ENCODE measurements around the gene SPPL3. TPM values are rescaled to one million over a fixed set of nuclear protein-coding genes. Genes with fewer than 3 reads are reported as not detected.

SPPL3 gene
- total RNA-seq, 1 donor from 2014 or later, result 20.4 TPM

- Histone ChIP-seq H3K4me3 (no peak overlapping the region), H3K36me3 (no peaks in the 10 kb centered on the region), H3K9me3 (no peaks in the 10 kb centered on the region), H3K4me1 (no peaks in the 10 kb centered on the region), H3K27ac (no peak overlapping the region), H3K27me3 (no peaks in the 10 kb centered on the region)
- DNase-seq (ENCODE audit: low spot score in 2 of 2), result no peak
- TF ChIP-seq, protein P1, sequence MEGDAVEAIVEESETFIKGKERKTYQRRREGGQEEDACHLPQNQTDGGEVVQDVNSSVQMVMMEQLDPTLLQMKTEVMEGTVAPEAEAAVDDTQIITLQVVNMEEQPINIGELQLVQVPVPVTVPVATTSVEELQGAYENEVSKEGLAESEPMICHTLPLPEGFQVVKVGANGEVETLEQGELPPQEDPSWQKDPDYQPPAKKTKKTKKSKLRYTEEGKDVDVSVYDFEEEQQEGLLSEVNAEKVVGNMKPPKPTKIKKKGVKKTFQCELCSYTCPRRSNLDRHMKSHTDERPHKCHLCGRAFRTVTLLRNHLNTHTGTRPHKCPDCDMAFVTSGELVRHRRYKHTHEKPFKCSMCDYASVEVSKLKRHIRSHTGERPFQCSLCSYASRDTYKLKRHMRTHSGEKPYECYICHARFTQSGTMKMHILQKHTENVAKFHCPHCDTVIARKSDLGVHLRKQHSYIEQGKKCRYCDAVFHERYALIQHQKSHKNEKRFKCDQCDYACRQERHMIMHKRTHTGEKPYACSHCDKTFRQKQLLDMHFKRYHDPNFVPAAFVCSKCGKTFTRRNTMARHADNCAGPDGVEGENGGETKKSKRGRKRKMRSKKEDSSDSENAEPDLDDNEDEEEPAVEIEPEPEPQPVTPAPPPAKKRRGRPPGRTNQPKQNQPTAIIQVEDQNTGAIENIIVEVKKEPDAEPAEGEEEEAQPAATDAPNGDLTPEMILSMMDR (IDR thresholded peaks at IDR 0.05), result no peak
- intact Hi-C loops (cut with DNase I), result no loop called here
Observed at GRCh38 chr12:120882055-120882555, 22.1 kb downstream of the SPPL3 start.

DNA sequence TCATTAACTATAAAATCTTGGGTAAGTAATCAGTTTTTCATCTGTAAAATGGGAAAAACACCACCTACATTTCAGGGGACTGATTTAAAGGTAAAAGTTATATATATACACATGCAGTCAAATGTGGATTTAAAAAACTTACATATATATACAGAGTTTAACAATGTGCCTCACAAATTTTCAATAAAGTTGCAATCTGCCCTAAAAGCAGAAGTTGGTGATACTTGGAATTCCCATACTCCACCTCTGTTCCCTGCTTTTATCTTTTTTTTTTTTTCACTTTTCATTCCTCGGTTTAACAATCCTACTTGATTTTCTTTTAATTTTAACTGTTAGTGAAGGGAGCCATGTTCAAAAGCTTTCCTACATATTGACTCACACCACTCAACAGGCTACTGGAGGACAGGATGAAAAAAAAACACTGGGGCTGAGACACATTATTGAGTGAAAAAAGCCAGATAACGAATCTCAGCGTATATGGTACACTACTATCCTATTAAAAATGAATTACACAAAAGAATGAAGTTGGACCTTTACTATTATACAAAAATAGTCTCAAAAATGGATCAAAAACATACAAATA lies 24.3 kb downstream of the SPPL3 start:
- Histone ChIP-seq H3K9me3 (no peaks in the 10 kb centered on the region), H3K4me3 (no peak overlapping the region), H3K36me3 (no peaks in the 10 kb centered on the region), H3K27ac (no peak overlapping the region), H3K27me3 (no peaks in the 10 kb centered on the region), H3K4me1 (no peaks in the 10 kb centered on the region)
- intact Hi-C loops (cut with DNase I), result no loop called here
- DNase-seq (ENCODE audit: low spot score in 2 of 2), result no peak
- TF ChIP-seq, protein P1 (IDR thresholded peaks at IDR 0.05), result no peak

GRCh38 chr12:120879102-120879501 lies 25.1 kb downstream of the SPPL3 start:
- H3K4me3 ChIP-seq, result no peak overlapping the region
- H3K27ac ChIP-seq, result no peak overlapping the region
- intact Hi-C loops (cut with DNase I), result no loop called here
- H3K9me3 ChIP-seq, result no peaks in the 10 kb centered on the region
- H3K36me3 ChIP-seq, result no peaks in the 10 kb centered on the region
- no peak for DNase-seq (ENCODE audit: low spot score in 2 of 2)
- no peaks in the 10 kb centered on the region for H3K27me3 ChIP-seq
- peaks cover 0 to 3% of the 10 kb centered on the region in 2 donors for H3K4me1 ChIP-seq
- TF ChIP-seq, protein P1 (IDR thresholded peaks at IDR 0.05), result no peak

DNA sequence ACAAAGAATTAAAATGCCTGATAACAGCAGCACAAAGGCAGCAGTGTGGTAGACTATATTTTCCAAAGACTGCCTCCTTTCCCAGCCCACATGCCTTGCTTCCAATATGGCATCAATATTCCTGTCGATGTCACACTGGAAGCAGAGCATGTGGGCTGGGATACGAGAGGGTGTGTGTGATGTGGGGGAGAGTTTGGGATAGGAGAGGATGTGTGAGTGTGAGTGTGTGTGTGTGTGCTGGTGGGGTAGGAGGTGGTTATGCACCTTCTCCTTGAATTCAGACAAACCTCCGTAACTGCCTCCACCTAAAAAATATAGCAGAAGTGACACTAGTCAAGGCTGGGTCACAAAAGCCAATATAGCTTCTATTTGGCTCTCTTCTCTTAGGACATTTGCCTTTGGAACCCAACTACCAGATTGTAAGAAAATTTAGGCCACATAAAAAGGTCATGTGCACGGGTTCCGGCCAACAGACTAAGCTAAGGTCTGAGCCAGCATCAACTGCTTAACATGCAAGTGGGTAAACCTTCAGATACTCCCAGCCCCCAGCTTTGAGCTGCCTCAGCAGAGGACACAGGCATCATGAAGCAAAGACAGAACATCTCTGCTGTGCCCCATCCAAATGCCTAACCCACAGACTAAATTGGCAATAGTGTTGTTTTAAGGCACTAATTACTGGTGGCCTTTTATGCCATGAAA lies 29.5 kb downstream of the SPPL3 start:
- intact Hi-C loops (cut with DNase I), result no loop called here
- no peaks in the 10 kb centered on the region for H3K36me3 ChIP-seq
- no peaks in the 10 kb centered on the region for H3K9me3 ChIP-seq
- no peaks in the 10 kb centered on the region for H3K27me3 ChIP-seq
- TF ChIP-seq, protein P1 (IDR thresholded peaks at IDR 0.05), result no peak
- no peak overlapping the region for H3K4me3 ChIP-seq
- H3K4me1 ChIP-seq, result peaks cover 0 to 3% of the 10 kb centered on the region in 2 donors
- no peak overlapping the region for H3K27ac ChIP-seq
- no peak for DNase-seq (ENCODE audit: low spot score in 2 of 2)

DNA sequence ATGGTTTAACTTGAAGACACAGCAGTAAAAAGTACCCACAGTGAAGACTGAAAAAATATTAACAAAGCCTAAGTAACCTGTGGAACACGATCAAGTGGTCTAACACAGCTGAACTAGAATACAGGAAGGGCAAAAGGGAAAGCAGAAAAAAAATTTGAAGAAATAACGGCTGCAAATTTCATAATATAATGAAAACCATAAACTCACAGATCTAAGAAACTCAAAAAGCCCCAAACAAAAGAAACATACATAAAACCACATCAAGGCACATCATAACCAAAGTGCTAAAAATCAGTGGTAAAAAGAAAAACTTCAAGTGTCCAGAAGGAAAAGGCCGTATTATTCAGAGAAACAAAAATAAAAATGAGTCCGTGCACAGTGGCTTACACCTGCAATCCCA lies 30.9 kb downstream of the SPPL3 start:
- TF ChIP-seq, protein P1 (IDR thresholded peaks at IDR 0.05), result no peak
- H3K36me3 ChIP-seq, result no peaks in the 10 kb centered on the region
- no peak overlapping the region for H3K4me3 ChIP-seq
- DNase-seq (ENCODE audit: low spot score in 2 of 2), result no peak
- no peaks in the 10 kb centered on the region for H3K9me3 ChIP-seq
- H3K4me1 ChIP-seq, result peaks cover 0 to 3% of the 10 kb centered on the region in 2 donors
- no peaks in the 10 kb centered on the region for H3K27me3 ChIP-seq
- intact Hi-C loops (cut with DNase I), result no loop called here
- no peak overlapping the region for H3K27ac ChIP-seq

Measured in ascending aorta (tissue), 2 donors.